Measurements from ENCODE around the gene KIN. TPM values are rescaled to one million over a fixed set of nuclear protein-coding genes. Genes with fewer than 3 reads are reported as not detected.

Gene KIN
- polyA plus RNA-seq, 3 donors, result 3.0 to 4.6 (median 3.1) TPM

GRCh38 chr10:7824251-7824650, 36.5 kb upstream of the KIN start:
- H3K4me1 ChIP-seq (ENCODE audit: control insufficient read depth in 1 of 2, insufficient read depth in 2 of 2, low read length in 2 of 2), result peaks cover 7 to 10% of the 10 kb centered on the region in 2 donors
- peaks cover 0 to 2% (median 0%) of the 10 kb centered on the region in 7 donors for H3K9me3 Mint-ChIP-seq
- H3K27ac ChIP-seq (ENCODE audit: low read depth in 1 of 2, low read length in 2 of 2), result no peak overlapping the region
- no peak overlapping the region for H3K4me3 Mint-ChIP-seq
- peaks cover 42% of the 10 kb centered on the region for H3K79me2 ChIP-seq (ENCODE audit: insufficient read depth, low read length)
- peaks cover 44 to 79% of the 10 kb centered on the region in 2 donors for H3K36me3 ChIP-seq (replicated peaks in 1 of 2; ENCODE audit: control insufficient read depth in 1 of 2, insufficient read depth in 2 of 2, low read length in 2 of 2)
- no peak overlapping the region for H3K4me3 ChIP-seq (replicated peaks in 1 of 3; ENCODE audit: low read depth in 2 of 3, low read length in 3 of 3)
- H3K27me3 ChIP-seq (ENCODE audit: control insufficient read depth in 2 of 2, insufficient read depth in 2 of 2, low read length in 2 of 2), result no peaks in the 10 kb centered on the region
- no peaks in the 10 kb centered on the region for H3K27me3 Mint-ChIP-seq (ENCODE audit: low read depth in 3 of 3)
- H3K27ac Mint-ChIP-seq, result no peak overlapping the region
- intact Hi-C loops (cut with micrococcal nuclease), result no loop called here
- DNase-seq, result no peak
- no peaks in the 10 kb centered on the region for H4K20me1 ChIP-seq (ENCODE audit: insufficient read depth, low read length)
- TF ChIP-seq CTCF (IDR thresholded peaks at IDR 0.05), result no peak
- no CpG with 5 or more reads among the region's 3 CpGs for WGBS (ENCODE audit: insufficient coverage)
- no peaks in the 10 kb centered on the region for H3K9me3 ChIP-seq (replicated peaks in 1 of 2; ENCODE audit: control insufficient read depth in 1 of 2, insufficient read depth in 1 of 2, low read length in 2 of 2)
- no peak overlapping the region for H3K4me2 ChIP-seq (replicated peaks; ENCODE audit: extremely low read depth, low read length, poor library complexity, severe bottlenecking)
- no peak overlapping the region for H2AFZ ChIP-seq (ENCODE audit: insufficient read depth, low read depth, low read length, poor library complexity, severe bottlenecking)
- peaks cover 14% of the 10 kb centered on the region for H3K4me1 Mint-ChIP-seq
- peaks cover 44 to 66% of the 10 kb centered on the region in 2 donors for H3K36me3 Mint-ChIP-seq
- no peak overlapping the region for H3K9ac ChIP-seq (ENCODE audit: insufficient read depth, low read length, poor library complexity, severe bottlenecking)

DNA sequence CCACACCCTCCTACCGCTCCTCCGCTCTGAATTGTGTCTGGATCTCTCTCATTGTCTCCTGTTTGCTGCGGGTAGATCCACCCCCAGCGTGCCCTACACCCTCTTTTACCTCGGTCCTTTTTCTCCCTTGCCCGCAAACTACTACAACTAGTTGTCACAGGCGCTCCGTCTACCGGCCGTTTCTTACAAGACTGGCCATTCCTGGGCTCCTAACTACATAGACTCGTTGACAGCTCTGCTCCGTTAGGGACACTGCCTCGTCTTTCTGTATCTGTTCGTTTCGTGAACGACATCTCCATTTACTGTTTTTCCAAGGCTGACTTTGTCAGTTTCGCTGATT, 31.3 kb upstream of the KIN start:
- no peaks in the 10 kb centered on the region for H3K27me3 ChIP-seq (ENCODE audit: control insufficient read depth in 2 of 2, insufficient read depth in 2 of 2, low read length in 2 of 2)
- Mint-ChIP-seq H3K36me3 (peaks cover 8 to 24% of the 10 kb centered on the region in 2 donors), H3K4me1 (peaks cover 24% of the 10 kb centered on the region), H3K27me3 (ENCODE audit: low read depth in 3 of 3) (peaks cover 2 to 6% (median 4%) of the 10 kb centered on the region in 3 donors), H3K27ac (peak overlapping the region; percentile 68 to 94 (median 82)), H3K9me3 (no peaks in the 10 kb centered on the region), H3K4me3 (peak overlapping the region; percentile 92 to 99)
- peak overlapping the region; percentile 98 for H2AFZ ChIP-seq (ENCODE audit: insufficient read depth, low read depth, low read length, poor library complexity, severe bottlenecking)
- peak overlapping the region; percentile 64 to 99 (median 89) for H3K4me3 ChIP-seq (replicated peaks in 1 of 3; ENCODE audit: low read depth in 2 of 3, low read length in 3 of 3)
- H3K36me3 ChIP-seq (replicated peaks in 1 of 2; ENCODE audit: control insufficient read depth in 1 of 2, insufficient read depth in 2 of 2, low read length in 2 of 2), result peaks cover 7 to 33% of the 10 kb centered on the region in 2 donors
- intact Hi-C loops (cut with micrococcal nuclease), result loop anchor here (2.0 kb wide), 2 partner anchors 30 to 32 kb away; partner anchors contain the start of genes ATP5F1C (in 1 of the 2) and KIN (in 1 of the 2)
- no peaks in the 10 kb centered on the region for H3K9me3 ChIP-seq (replicated peaks in 1 of 2; ENCODE audit: control insufficient read depth in 1 of 2, insufficient read depth in 1 of 2, low read length in 2 of 2)
- peak overlapping the region in 1 of 2 donors; percentile 82 for H3K27ac ChIP-seq (ENCODE audit: low read depth in 1 of 2, low read length in 2 of 2)
- peaks cover 18 to 22% of the 10 kb centered on the region in 2 donors for H3K4me1 ChIP-seq (ENCODE audit: control insufficient read depth in 1 of 2, insufficient read depth in 2 of 2, low read length in 2 of 2)
- WGBS (ENCODE audit: insufficient coverage), result 0% methylated on average over 17 of the region's 17 CpGs
- peak overlapping the region; percentile 91 for H3K9ac ChIP-seq (ENCODE audit: insufficient read depth, low read length, poor library complexity, severe bottlenecking)
- DNase-seq, result peak in 2 of 3 donors; percentile 12 to 15
- peak overlapping the region; percentile 95 for H3K4me2 ChIP-seq (replicated peaks; ENCODE audit: extremely low read depth, low read length, poor library complexity, severe bottlenecking)
- peak; percentile 16 for TF ChIP-seq CTCF (IDR thresholded peaks at IDR 0.05)
- H4K20me1 ChIP-seq (ENCODE audit: insufficient read depth, low read length), result no peaks in the 10 kb centered on the region
- peaks cover 37% of the 10 kb centered on the region for H3K79me2 ChIP-seq (ENCODE audit: insufficient read depth, low read length)

All from CD14-positive monocyte (primary cell).